Measurements from ENCODE around the gene TAS2R14.

Gene TAS2R14

GRCh38 chr12:10939163-10939562 is at the start of gene TAS2R14:
Gene TAS2R14 (minus strand): TSS chr12:10939263. CDS start chr12:10939207, 56 bp downstream.
- no peak for DNase-seq

DNA sequence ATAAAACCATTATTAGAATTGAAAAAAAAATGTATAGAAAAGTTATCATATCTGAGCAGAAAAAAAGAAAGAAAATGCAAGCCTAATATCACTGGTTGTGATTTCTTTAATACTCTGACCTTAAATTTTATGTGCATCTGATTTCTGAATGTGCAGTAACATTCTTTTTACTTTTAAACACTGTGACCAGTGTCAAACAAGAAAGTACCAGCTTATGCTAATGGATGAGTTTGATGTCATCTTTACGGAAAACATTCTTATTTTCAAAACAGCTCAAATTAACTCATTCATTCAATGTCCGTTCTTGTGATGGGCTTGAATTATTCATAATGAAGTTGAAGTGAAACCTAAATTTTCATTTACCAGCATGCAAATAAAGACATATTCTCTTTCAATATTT is 47.7 kb upstream of the TAS2R14 start, which contains the start of gene TAS2R50:
Gene TAS2R50, minus strand, starts transcription at position 101 of the 400 bp plus-strand sequence. Its CDS starts 52 bp downstream, at position 49.
- no peak for DNase-seq

DNA sequence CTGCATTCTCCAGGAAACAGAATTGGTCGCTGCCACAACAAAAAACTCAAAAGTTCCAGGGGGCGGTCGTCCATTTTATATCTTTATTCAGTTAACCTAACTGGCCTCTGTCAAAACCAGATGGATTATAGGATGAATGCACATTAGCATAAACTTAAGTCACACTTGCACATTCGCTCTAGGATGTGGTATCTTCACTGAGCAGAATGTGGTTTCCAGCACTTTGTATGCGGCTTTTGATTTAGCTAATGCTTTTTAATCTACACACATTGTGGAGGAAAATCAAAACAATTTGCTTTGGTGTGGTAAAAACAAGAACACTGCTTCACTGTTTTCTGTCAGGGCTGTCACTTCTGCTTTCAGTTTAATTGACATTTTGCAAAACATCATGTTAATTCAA is 43.2 kb upstream of the TAS2R14 start:
- no peak for DNase-seq

GRCh38 chr12:10974965-10975364 is 35.9 kb upstream of the TAS2R14 start:
- DNase-seq = no peak

DNA sequence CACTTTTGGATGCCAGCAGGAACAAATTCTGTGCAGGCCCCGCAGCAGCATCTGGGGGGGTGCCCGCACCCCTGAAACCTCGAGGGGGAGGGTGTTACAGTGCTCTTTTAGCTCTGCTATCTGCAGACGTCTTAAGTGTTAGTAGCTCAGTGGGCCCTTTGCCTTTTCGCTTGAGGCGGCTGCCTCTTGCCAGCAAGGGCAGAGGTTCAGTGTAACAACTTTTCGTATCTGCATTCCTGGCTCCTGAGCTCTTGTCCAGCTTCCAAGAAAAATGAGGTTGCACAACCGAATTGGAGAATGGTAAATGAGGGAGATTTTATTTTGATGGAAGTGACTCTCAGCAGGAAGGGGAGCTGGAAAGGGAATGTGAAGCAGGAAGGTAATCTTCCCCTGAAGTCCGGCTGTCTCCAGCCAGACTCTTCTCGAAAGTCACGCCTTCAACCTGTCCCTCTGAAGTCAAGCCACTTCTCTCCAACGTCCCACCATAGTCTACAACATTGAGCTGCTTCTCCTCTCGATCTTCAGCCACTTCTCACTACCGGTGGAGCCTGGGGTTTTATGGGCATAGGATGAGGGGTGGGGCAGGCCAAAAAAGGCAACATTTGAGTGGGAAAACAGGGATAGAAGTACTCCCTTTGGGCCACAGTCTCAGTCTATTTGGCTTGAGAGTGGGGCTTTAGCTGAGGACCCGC is 29.8 kb upstream of the TAS2R14 start:
- peak; percentile 63 for DNase-seq

GRCh38 chr12:10967409-10967808 is 28.3 kb upstream of the TAS2R14 start:
- peak; percentile 44 for DNase-seq

GRCh38 chr12:10966314-10966713 is 27.3 kb upstream of the TAS2R14 start:
- no peak for DNase-seq

DNA sequence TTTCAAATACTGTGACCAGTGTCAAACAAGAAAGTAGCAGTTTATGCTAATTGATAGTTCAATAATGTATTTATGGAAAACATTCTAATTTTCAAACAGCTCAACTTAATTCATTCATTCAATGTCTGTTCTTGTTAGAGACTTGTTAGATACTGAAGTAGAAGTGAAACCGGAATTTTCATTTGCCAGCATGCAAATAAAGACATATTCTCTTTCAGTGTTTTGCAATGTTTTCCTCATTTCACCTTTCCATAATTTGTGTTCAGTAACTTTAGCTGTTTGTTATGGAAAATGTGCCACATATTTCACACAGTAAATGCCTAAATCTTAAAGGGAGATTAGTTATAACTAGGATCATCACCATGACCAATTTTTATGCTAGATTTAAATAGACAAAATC is 26.4 kb upstream of the TAS2R14 start:
- no peak for DNase-seq

DNA sequence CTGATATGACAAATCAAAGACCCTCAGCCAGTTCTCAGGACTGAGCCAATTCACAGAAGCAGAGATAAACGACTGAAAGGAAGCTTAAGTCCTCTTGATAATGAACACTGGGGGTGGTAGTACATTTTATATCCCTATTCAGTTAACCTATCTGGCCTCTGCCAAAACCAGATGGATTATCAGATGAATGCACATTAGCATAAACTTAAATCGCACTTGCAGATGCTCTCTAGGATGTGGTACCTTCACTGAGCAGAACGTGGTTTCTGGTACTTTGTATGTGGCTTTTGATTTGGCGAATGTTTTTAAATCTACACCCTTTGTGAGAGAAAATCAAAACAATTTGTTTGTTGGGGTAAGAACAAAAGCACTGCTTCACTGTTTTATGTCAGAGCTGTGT is 21.1 kb upstream of the TAS2R14 start:
- no peak for DNase-seq

DNA sequence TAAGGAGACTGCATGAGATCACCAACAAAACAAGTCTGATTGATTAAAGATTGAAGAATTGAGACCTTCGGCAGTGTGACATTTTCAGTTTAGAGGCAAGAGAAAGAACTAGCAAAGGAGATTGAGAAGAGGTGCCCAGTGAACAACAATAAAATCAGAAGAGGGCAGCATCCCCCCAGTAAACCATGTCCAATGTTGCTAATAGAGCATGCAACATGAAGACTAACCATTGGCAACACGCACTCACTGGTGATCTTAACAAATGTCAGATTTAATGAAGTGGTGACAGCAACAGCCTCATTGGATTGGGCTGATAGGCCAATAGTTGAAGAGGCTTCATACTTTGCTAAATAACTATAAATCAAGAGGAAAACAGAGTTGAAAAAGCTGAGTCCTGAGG is 20.7 kb upstream of the TAS2R14 start:
- peak; percentile 9 for DNase-seq

- DNase-seq = peak; percentile 62
Measured at GRCh38 chr12:10957741-10958140, 18.7 kb upstream of the TAS2R14 start.

- no peak for DNase-seq
Measured at GRCh38 chr12:10956085-10956484, 17.0 kb upstream of the TAS2R14 start.

DNA sequence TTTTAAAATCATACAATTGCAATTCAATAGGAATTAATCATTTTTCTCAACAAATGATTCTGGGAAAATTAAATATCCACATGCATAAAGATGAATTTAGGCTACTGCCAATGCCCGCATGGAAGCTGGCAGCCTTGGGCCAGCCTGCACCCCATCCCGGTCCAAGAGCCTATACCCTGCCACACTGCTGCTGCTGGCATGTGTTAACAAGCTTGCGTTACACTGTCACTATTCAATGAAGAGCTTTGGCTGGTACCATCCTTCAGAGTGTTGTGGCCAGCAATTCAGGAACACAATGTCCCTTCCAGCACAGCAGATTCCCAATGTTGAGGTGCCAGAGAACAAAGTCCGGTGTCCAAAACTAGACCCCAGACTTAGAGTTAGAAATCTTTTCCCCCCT is 13.6 kb upstream of the TAS2R14 start:
- DNase-seq = no peak

- DNase-seq = no peak
Measured at GRCh38 chr12:10943167-10943566, 4.1 kb upstream of the TAS2R14 start.

DNA sequence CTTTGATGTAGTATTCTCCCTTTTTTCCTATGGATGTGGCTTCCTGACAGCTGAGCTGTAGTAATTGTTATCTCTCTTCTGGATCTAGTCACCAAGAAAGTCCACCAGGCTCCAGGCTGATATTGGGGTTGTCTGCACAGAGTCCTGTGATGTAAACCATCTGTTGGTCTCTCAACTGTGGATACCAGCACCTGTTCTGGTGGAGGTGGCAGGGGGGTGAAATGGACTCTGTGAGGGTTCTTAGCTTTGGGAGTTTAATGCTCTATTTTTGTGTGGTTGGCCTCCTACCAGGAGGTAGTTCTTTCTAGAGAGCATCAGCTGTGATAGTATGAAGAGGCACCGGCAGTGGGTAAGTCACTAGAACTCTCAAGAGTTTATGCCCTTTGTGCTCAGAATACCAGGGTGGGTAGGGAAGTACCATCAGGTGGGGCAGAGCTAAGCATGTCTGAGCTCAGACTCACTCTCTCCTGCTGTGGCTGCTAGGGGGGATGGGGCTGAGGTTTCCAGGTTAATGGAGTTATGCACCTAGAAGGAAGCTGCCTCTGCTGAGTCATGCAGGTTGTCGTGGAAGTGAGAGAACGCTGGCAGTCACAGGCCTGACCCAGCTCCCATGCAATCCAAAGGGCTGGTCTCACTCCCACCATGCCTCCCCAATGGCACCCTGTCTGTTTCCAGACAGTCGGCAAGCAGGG is 3.0 kb upstream of the TAS2R14 start:
- DNase-seq = peak; percentile 2

- no peak for DNase-seq
Measured at GRCh38 chr12:10941369-10941768, 2.3 kb upstream of the TAS2R14 start.

DNA sequence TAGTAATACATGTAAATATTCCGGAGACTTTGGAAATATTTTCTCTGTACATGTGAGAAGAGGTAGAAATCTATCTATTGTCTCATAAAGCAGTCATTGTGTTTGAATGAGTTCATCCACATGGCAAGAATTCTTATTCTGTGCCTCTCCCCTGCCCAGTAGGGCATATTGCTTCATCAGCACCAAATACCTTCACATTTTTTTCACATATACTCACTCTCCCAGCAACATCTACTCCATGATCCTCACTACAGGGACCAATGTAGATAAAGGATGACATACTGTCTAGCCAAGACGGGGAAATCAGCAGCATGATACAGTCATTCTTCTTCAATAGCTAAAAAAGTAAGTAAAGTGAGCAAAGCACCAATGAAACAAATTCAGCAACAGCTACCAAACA is 1.3 kb upstream of the TAS2R14 start:
- peak; percentile 80 for DNase-seq

- no peak for DNase-seq
Measured at GRCh38 chr12:10936506-10936905, 2.6 kb downstream of the TAS2R14 start.

DNA sequence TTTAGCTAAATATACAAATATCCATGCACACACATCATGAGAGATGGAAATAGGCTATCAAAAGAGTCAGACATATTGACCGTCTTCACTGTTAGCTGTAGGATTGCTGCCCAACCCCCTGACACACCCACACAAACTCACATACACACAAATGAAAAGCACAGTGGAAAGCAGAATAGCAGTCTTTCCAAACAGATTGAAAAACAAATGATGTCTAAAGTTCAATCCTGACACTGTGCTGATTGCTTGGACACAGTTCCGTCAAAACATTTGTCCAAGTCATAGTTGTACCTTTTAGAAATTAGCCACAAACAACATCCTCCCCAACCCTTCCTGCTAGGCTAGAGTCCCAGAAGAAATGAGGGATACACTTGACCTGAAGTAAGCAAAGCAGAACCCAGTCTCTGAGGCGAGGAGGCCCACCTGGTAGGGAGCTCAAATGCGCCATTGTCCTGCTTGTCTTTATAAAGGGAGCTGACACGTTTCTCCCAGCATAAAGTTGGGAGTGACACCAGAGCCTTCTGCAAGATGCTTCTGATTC is 10.2 kb downstream of the TAS2R14 start, which contains the start of gene PRH2:
Gene PRH2, plus strand, starts transcription at position 491 of the 541 bp plus-strand sequence. Its CDS starts 38 bp downstream, at position 529.
- no peak for DNase-seq

DNA sequence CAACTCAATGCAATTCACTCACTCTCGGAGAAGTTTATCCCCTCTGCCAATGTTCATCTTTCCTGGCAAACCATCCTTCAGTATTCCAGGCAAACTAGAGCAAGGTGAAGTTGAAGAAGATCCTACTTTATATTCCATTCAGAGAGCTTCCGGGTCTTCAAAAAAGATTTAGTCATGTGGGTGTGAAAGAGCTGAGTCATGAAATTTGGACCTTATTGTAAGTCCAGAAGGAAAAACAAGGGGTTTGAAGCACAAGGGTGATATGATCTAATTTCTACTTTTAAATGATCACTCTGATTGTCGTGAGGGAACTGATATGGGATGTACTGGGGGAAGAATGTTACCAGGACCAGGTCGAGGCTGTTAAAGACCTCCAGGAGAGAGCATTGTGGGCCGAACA is 12.8 kb downstream of the TAS2R14 start:
- DNase-seq = no peak

DNA sequence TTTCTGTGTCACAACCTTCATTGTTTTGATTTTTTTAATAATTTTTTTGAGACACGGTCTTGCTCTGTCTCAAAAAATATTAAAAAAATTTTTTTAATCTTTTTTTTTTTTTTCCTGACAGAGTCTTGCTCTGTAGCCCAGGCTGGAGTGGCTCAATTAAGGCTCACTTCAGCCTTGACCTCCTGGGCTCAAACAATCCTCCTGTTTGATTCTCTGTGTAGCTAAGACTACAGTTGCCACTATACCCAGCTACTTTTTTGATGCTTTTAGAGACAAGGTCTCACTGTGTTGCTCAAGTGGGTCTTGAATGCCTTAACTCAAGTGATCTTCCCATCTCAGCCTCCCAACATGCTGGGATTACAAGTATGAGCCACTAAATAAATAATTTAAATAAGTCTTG is 19.3 kb downstream of the TAS2R14 start:
- DNase-seq = no peak

GRCh38 chr12:10910380-10910779 is 28.7 kb downstream of the TAS2R14 start:
- DNase-seq = no peak

DNA sequence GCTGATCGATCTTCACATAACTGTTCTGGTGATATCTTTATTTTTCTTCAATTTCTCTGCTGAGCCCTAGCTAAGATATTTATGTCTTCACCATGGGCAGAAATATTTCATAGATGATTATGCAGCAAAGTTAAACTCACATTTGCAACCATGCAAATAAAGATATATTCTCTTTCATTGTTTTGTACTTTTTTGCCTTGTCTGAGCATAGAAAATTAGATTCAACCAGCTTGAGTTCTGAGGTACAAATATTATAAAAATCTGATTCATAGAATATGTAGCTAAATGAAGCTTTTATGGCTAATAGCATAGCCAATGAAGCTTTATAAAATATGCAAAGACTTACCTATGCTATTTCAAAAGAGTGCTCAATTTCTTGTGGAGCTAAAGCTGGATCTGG is 29.6 kb downstream of the TAS2R14 start, which contains the start of gene TAS2R13:
Gene TAS2R13, minus strand, starts transcription at position 101 of the 400 bp plus-strand sequence. CDS start 264 bp downstream, outside the sequence.
- no peak for DNase-seq

GRCh38 chr12:10904686-10905085 is 34.4 kb downstream of the TAS2R14 start:
- no peak for DNase-seq
